Measurements from ENCODE around the gene ZNF500. TPM values are rescaled to one million over a fixed set of nuclear protein-coding genes. Genes with fewer than 3 reads are reported as not detected.
A peak's percentile ranks its signal among the peaks of the same experiment; 100 is the strongest.

ZNF500 gene
- total RNA-seq, 2 experiments from 2014 or later: 8.9 to 11.2 TPM

GRCh38 chr16:4777339-4778049, 10.5 kb upstream of the ZNF500 start:
- DNase-seq: no peak
- intact Hi-C loops (cut with micrococcal nuclease): no loop called here
- Mint-ChIP-seq H3K27ac (no peak overlapping the region), H3K27me3 (ENCODE audit: low read depth) (no peaks in the 10 kb centered on the region), H3K4me3 (no peak overlapping the region), H3K4me1 (ENCODE audit: low read depth) (no peaks in the 10 kb centered on the region), H3K9me3 (no peaks in the 10 kb centered on the region), H3K36me3 (ENCODE audit: low read depth) (no peaks in the 10 kb centered on the region)
- CTCF ChIA-PET: interaction anchor here (0.6 kb wide), 1 partner anchor 21 kb away, joined by 3 read pairs; no protein-coding TSS in a partner anchor

- intact Hi-C loops (cut with micrococcal nuclease): no loop called here
- no peaks in the 10 kb centered on the region for H3K27me3 Mint-ChIP-seq (ENCODE audit: low read depth)
- DNase-seq: no peak
- no peaks in the 10 kb centered on the region for H3K36me3 Mint-ChIP-seq (ENCODE audit: low read depth)
- CTCF ChIA-PET: no interaction called here
- H3K9me3 Mint-ChIP-seq: no peaks in the 10 kb centered on the region
- no peaks in the 10 kb centered on the region for H3K4me1 Mint-ChIP-seq (ENCODE audit: low read depth)
- H3K4me3 Mint-ChIP-seq: no peak overlapping the region
- H3K27ac Mint-ChIP-seq: no peak overlapping the region
These were observed 9.3 kb upstream of the ZNF500 start for GRCh38 chr16:4776141-4776705.

- H3K27ac Mint-ChIP-seq: no peak overlapping the region
- H3K4me3 Mint-ChIP-seq: no peak overlapping the region
- intact Hi-C loops (cut with micrococcal nuclease): no loop called here
- CTCF ChIA-PET: no interaction called here
- H3K9me3 Mint-ChIP-seq: no peaks in the 10 kb centered on the region
- H3K36me3 Mint-ChIP-seq (ENCODE audit: low read depth): no peaks in the 10 kb centered on the region
- H3K4me1 Mint-ChIP-seq (ENCODE audit: low read depth): no peaks in the 10 kb centered on the region
- no peak for DNase-seq
- H3K27me3 Mint-ChIP-seq (ENCODE audit: low read depth): no peaks in the 10 kb centered on the region
These were observed 8.0 kb upstream of the ZNF500 start for GRCh38 chr16:4775005-4775404.

GRCh38 chr16:4772351-4772750, 5.4 kb upstream of the ZNF500 start:
- Mint-ChIP-seq H3K4me3 (no peak overlapping the region), H3K9me3 (no peaks in the 10 kb centered on the region), H3K4me1 (ENCODE audit: low read depth) (peaks cover 15% of the 10 kb centered on the region), H3K27ac (no peak overlapping the region), H3K27me3 (ENCODE audit: low read depth) (no peaks in the 10 kb centered on the region), H3K36me3 (ENCODE audit: low read depth) (no peaks in the 10 kb centered on the region)
- intact Hi-C loops (cut with micrococcal nuclease): no loop called here
- CTCF ChIA-PET: interaction anchor here (0.7 kb wide), 1 partner anchor 184 kb away, joined by 6 read pairs; no protein-coding TSS in a partner anchor
- DNase-seq: no peak

GRCh38 chr16:4771646-4772045, 4.7 kb upstream of the ZNF500 start:
- no peak for DNase-seq
- intact Hi-C loops (cut with micrococcal nuclease): no loop called here
- Mint-ChIP-seq H3K27ac (no peak overlapping the region), H3K36me3 (ENCODE audit: low read depth) (no peaks in the 10 kb centered on the region), H3K4me1 (ENCODE audit: low read depth) (peaks cover 18% of the 10 kb centered on the region), H3K9me3 (no peaks in the 10 kb centered on the region), H3K27me3 (ENCODE audit: low read depth) (no peaks in the 10 kb centered on the region), H3K4me3 (no peak overlapping the region)
- CTCF ChIA-PET: no interaction called here

- intact Hi-C loops (cut with micrococcal nuclease): loop anchor here (5.0 kb wide), 2 partner anchors 292 to 497 kb away; partner anchors contain the start of genes HMOX2 and TFAP4
- H3K27me3 Mint-ChIP-seq (ENCODE audit: low read depth): no peaks in the 10 kb centered on the region
- H3K36me3 Mint-ChIP-seq (ENCODE audit: low read depth): no peaks in the 10 kb centered on the region
- H3K4me3 Mint-ChIP-seq: peak overlapping the region; percentile 93
- DNase-seq: no peak
- CTCF ChIA-PET: no interaction called here
- no peaks in the 10 kb centered on the region for H3K9me3 Mint-ChIP-seq
- peaks cover 32% of the 10 kb centered on the region for H3K4me1 Mint-ChIP-seq (ENCODE audit: low read depth)
- no peak overlapping the region for H3K27ac Mint-ChIP-seq
These were observed 2.3 kb upstream of the ZNF500 start for GRCh38 chr16:4769306-4769638.

GRCh38 chr16:4768549-4769305, 1.8 kb upstream of the ZNF500 start:
- intact Hi-C loops (cut with micrococcal nuclease): loop anchor here (1.0 to 5.0 kb wide), 6 partner anchors 34 to 496 kb away; partner anchors contain the start of genes GLYR1, HMOX2, MGRN1 and ROGDI
- H3K36me3 Mint-ChIP-seq (ENCODE audit: low read depth): peaks cover 3% of the 10 kb centered on the region
- CTCF ChIA-PET: no interaction called here
- peak overlapping the region; percentile 93 for H3K27ac Mint-ChIP-seq
- H3K27me3 Mint-ChIP-seq (ENCODE audit: low read depth): no peaks in the 10 kb centered on the region
- peaks cover 35% of the 10 kb centered on the region for H3K4me1 Mint-ChIP-seq (ENCODE audit: low read depth)
- H3K4me3 Mint-ChIP-seq: peak overlapping the region; percentile 93
- no peaks in the 10 kb centered on the region for H3K9me3 Mint-ChIP-seq
- DNase-seq: peak; percentile 92

- Mint-ChIP-seq H3K9me3 (no peaks in the 10 kb centered on the region), H3K27me3 (ENCODE audit: low read depth) (no peaks in the 10 kb centered on the region), H3K27ac (peak overlapping the region; percentile 93), H3K4me3 (peak overlapping the region; percentile 93), H3K4me1 (ENCODE audit: low read depth) (peaks cover 35% of the 10 kb centered on the region), H3K36me3 (ENCODE audit: low read depth) (peaks cover 3% of the 10 kb centered on the region)
- CTCF ChIA-PET: no interaction called here
- peak; percentile 41 for DNase-seq
- intact Hi-C loops (cut with micrococcal nuclease): loop anchor here (1.0 to 5.0 kb wide), 9 partner anchors 34 to 496 kb away; partner anchors contain the start of genes ANKS3, DNAAF8, EEF2KMT and GLYR1
These were observed 1.0 kb upstream of the ZNF500 start for GRCh38 chr16:4767872-4768548.

GRCh38 chr16:4765511-4766474, 1.2 kb downstream of the ZNF500 start:
- H3K4me3 Mint-ChIP-seq: peak overlapping the region; percentile 80
- H3K9me3 Mint-ChIP-seq: no peaks in the 10 kb centered on the region
- H3K36me3 Mint-ChIP-seq (ENCODE audit: low read depth): peaks cover 10% of the 10 kb centered on the region
- peaks cover 35% of the 10 kb centered on the region for H3K4me1 Mint-ChIP-seq (ENCODE audit: low read depth)
- H3K27me3 Mint-ChIP-seq (ENCODE audit: low read depth): no peaks in the 10 kb centered on the region
- intact Hi-C loops (cut with micrococcal nuclease): loop anchor here (5.0 kb wide), 2 partner anchors 288 to 493 kb away; partner anchors contain the start of genes HMOX2 and TFAP4
- DNase-seq: no peak
- CTCF ChIA-PET: interaction anchor here (0.7 to 1.0 kb wide), 2 partner anchors 31 to 114 kb away, joined by 3 read pairs; partner anchors contain the start of gene DNAAF8
- H3K27ac Mint-ChIP-seq: peak overlapping the region; percentile 82

GRCh38 chr16:4763791-4764190, 3.2 kb downstream of the ZNF500 start:
- Mint-ChIP-seq H3K27ac (no peak overlapping the region), H3K4me1 (ENCODE audit: low read depth) (peaks cover 28% of the 10 kb centered on the region), H3K27me3 (ENCODE audit: low read depth) (no peaks in the 10 kb centered on the region), H3K4me3 (no peak overlapping the region), H3K9me3 (no peaks in the 10 kb centered on the region), H3K36me3 (ENCODE audit: low read depth) (peaks cover 12% of the 10 kb centered on the region)
- intact Hi-C loops (cut with micrococcal nuclease): no loop called here
- no peak for DNase-seq
- CTCF ChIA-PET: no interaction called here

- Mint-ChIP-seq H3K9me3 (no peaks in the 10 kb centered on the region), H3K4me1 (ENCODE audit: low read depth) (peaks cover 18% of the 10 kb centered on the region), H3K27ac (no peak overlapping the region), H3K36me3 (ENCODE audit: low read depth) (peaks cover 16% of the 10 kb centered on the region), H3K27me3 (ENCODE audit: low read depth) (no peaks in the 10 kb centered on the region), H3K4me3 (no peak overlapping the region)
- intact Hi-C loops (cut with micrococcal nuclease): no loop called here
- DNase-seq: no peak
- CTCF ChIA-PET: interaction anchor here (0.7 kb wide), 1 partner anchor 17 kb away, joined by 3 read pairs; no protein-coding TSS in a partner anchor
These were observed 4.8 kb downstream of the ZNF500 start for GRCh38 chr16:4762205-4762604.
